Caco-2 (cell line): Measurements from ENCODE around the gene AMACR. TPM values are rescaled to one million over a fixed set of nuclear protein-coding genes. Genes with fewer than 3 reads are reported as not detected.

Experiments
- BruUV-seq: library from RNA; stranded (reverse); fragments of 400-500 nt; replicated peaks from 2 replicates; lab custom pipeline; 2021; lab: Mats Ljungman, UMichigan
- CTCF ChIA-PET: fragments of 300-600 bp; sonication (Branson Sonifier 250); formaldehyde crosslinking; loops from one replicate; lab custom pipeline; 2022; ENCODE audit warnings: antibody characterized with exemption; lab: Charles Lee
- POLR2A ChIA-PET: fragments of 300-600 bp; sonication (Branson Sonifier 250); formaldehyde crosslinking; loops from one replicate; lab custom pipeline; 2022; ENCODE audit warnings: antibody characterized with exemption; lab: Charles Lee
- DNase-seq, 2 experiments: peaks; one replicate each; pipeline versions ENCODE4 v3.0.0 to v3.0.0-alpha.2; 2020 to 2022
- H3K27me3 ChIP-seq: replicated peaks from 2 replicates; pipeline ENCODE4 v1.6.0; 2011; ENCODE audit warnings: low read length; ENCODE audit not compliant: control insufficient read depth, insufficient read depth
- H3K36me3 ChIP-seq: 2 replicates; pipeline ENCODE4 v1.5.1; 2011; ENCODE audit warnings: low read length; ENCODE audit not compliant: control insufficient read depth, insufficient read depth
- H3K4me1 ChIP-seq: fragments of 250-450 bp; sonication (Bioruptor Pico); 2 replicates; pipeline ENCODE4 v1.5.1; 2020; ENCODE audit warnings: mild to moderate bottlenecking
- H3K4me3 ChIP-seq: 2 replicates; pipeline ENCODE4 v1.5.1; 2011; ENCODE audit warnings: low read depth, mild to moderate bottlenecking, control low read depth, low read length
- H3K9me3 ChIP-seq: fragments of 250-450 bp; sonication (Bioruptor Pico); 2 replicates; pipeline ENCODE4 v1.5.1; 2020; ENCODE audit warnings: mild to moderate bottlenecking, moderate library complexity
- H3K27ac Mint-ChIP-seq: one replicate; pipeline ENCODE4 v1.8.0; 2022; ENCODE audit warnings: mixed read lengths; ENCODE audit not compliant: unreplicated experiment
- H3K27me3 Mint-ChIP-seq: one replicate; pipeline ENCODE4 v1.8.0; 2022; ENCODE audit warnings: mixed read lengths; ENCODE audit not compliant: insufficient read depth, unreplicated experiment
- H3K36me3 Mint-ChIP-seq: one replicate; pipeline ENCODE4 v1.8.0; 2022; ENCODE audit warnings: mild to moderate bottlenecking, mixed read lengths; ENCODE audit not compliant: insufficient read depth, unreplicated experiment
- H3K4me1 Mint-ChIP-seq: one replicate; pipeline ENCODE4 v1.8.0; 2022; ENCODE audit warnings: low read depth, mixed read lengths; ENCODE audit not compliant: unreplicated experiment
- H3K4me3 Mint-ChIP-seq: one replicate; pipeline ENCODE4 v1.8.0; 2022; ENCODE audit warnings: mild to moderate bottlenecking, moderate library complexity, mixed read lengths; ENCODE audit not compliant: unreplicated experiment
- H3K9me3 Mint-ChIP-seq: one replicate; pipeline ENCODE4 v1.8.0; 2022; ENCODE audit warnings: mixed read lengths; ENCODE audit not compliant: unreplicated experiment
- intact Hi-C: fragments of 100-400 bp; cut with micrococcal nuclease; formaldehyde crosslinking; loops from one replicate; pipeline ENCODE4 v1.10.0; 2022; ENCODE audit not compliant: unreplicated experiment
- total RNA-seq: library from RNA; stranded (reverse); gene quantifications from 2 replicates; pipeline ENCODE4 v1.2.3, GENCODE V29; 2022
- TF ChIP-seq, protein P1 (sequence below), 2 experiments: fragments of 200-600 bp in 1 of 2; IDR thresholded peaks; 1 replicate in 1 of 2; 2 replicates in 1 of 2; pipeline versions ENCODE4 v1.5.1 to v1.8.0; 2011 to 2022; ENCODE audit warnings: antibody characterized with exemption in 1 of 2, control low read depth in 1 of 2, inconsistent platforms in 1 of 2, low read depth in 1 of 2, low read length in 1 of 2, mild to moderate bottlenecking in 1 of 2, moderate library complexity in 1 of 2; ENCODE audit not compliant: insufficient read depth in 1 of 2, severe bottlenecking in 1 of 2, unreplicated experiment in 1 of 2

Gene AMACR
- total RNA-seq, 1 experiment from 2014 or later: 204 TPM

DNA sequence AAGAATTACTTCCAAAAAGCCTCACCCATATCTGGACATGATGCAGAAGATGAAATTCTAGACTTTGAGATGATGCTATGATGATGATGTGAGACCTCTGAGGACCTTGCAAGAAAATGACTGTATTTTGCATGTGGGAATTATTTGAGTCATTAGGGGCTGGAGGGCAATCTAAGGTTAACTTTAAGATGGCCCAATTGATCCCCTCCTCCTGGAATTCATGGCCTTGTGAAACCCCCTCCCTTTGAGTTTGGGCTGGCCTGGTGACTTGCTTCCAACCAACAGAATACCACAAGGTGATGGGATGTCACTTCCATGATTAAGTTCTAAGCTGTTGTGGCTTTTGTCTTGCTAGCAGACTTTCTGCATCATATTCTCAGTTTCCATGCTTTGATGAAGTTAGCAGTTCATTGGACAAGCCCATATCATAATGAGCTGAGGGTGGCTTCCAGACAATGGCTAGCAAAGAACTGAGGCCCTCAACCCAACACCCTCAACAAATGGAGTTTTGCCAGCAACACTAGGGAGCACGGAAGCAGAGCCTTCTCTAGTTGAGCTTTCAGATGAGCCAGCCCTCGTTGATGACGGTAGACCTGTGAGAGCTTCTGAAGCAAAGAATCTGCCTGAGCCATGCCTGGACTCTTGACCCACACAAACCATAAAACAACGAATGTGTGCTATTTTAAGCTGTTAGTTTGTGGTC lies 7.4 kb upstream of the AMACR start:
- H3K4me3 ChIP-seq: no peak overlapping the region
- H3K36me3 ChIP-seq: 0 out of 2 replicates have a peak, but pooled peaks cover 2% of the 10 kb centered on the region
- peaks cover 7% of the 10 kb centered on the region for H3K9me3 Mint-ChIP-seq
- peaks cover 29% of the 10 kb centered on the region for H3K4me1 ChIP-seq
- H3K27me3 Mint-ChIP-seq: no peaks in the 10 kb centered on the region
- peaks cover 6% of the 10 kb centered on the region for H3K36me3 Mint-ChIP-seq
- intact Hi-C loops: no loop called here
- H3K4me3 Mint-ChIP-seq: no peak overlapping the region
- TF ChIP-seq, protein P1, sequence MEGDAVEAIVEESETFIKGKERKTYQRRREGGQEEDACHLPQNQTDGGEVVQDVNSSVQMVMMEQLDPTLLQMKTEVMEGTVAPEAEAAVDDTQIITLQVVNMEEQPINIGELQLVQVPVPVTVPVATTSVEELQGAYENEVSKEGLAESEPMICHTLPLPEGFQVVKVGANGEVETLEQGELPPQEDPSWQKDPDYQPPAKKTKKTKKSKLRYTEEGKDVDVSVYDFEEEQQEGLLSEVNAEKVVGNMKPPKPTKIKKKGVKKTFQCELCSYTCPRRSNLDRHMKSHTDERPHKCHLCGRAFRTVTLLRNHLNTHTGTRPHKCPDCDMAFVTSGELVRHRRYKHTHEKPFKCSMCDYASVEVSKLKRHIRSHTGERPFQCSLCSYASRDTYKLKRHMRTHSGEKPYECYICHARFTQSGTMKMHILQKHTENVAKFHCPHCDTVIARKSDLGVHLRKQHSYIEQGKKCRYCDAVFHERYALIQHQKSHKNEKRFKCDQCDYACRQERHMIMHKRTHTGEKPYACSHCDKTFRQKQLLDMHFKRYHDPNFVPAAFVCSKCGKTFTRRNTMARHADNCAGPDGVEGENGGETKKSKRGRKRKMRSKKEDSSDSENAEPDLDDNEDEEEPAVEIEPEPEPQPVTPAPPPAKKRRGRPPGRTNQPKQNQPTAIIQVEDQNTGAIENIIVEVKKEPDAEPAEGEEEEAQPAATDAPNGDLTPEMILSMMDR (IDR thresholded peaks at IDR 0.05; ENCODE audit: insufficient read depth in 1 of 2, low read depth in 1 of 2, low read length in 1 of 2, severe bottlenecking in 1 of 2, unreplicated experiment in 1 of 2): no peak
- no peak overlapping the region for H3K27ac Mint-ChIP-seq
- no TSS peak for BruUV-seq
- no peak for DNase-seq
- peaks cover 29% of the 10 kb centered on the region for H3K4me1 Mint-ChIP-seq
- H3K27me3 ChIP-seq: no peaks in the 10 kb centered on the region
- H3K9me3 ChIP-seq: no peaks in the 10 kb centered on the region
- CTCF ChIA-PET: interaction anchor here (0.6 kb wide), 1 partner anchor 580 kb away, joined by 3 read pairs; no protein-coding TSS in a partner anchor
- POLR2A ChIA-PET: no interaction called here

GRCh38 chr5:34014626-34015025 lies 6.8 kb upstream of the AMACR start:
- peaks cover 35% of the 10 kb centered on the region for H3K4me1 Mint-ChIP-seq
- no peak overlapping the region for H3K27ac Mint-ChIP-seq
- POLR2A ChIA-PET: no interaction called here
- CTCF ChIA-PET: interaction anchor here (0.6 kb wide), 1 partner anchor 579 kb away, joined by 3 read pairs; no protein-coding TSS in a partner anchor
- peaks cover 11% of the 10 kb centered on the region for H3K36me3 Mint-ChIP-seq
- no peaks in the 10 kb centered on the region for H3K27me3 Mint-ChIP-seq
- peaks cover 31% of the 10 kb centered on the region for H3K4me1 ChIP-seq
- peaks cover 10% of the 10 kb centered on the region for H3K9me3 Mint-ChIP-seq
- 0 out of 2 replicates have a peak, but pooled peaks cover 2% of the 10 kb centered on the region for H3K36me3 ChIP-seq
- H3K9me3 ChIP-seq: no peaks in the 10 kb centered on the region
- H3K4me3 Mint-ChIP-seq: no peak overlapping the region
- intact Hi-C loops: no loop called here
- TF ChIP-seq, protein P1 (IDR thresholded peaks at IDR 0.05; ENCODE audit: insufficient read depth in 1 of 2, low read depth in 1 of 2, low read length in 1 of 2, severe bottlenecking in 1 of 2, unreplicated experiment in 1 of 2): no peak
- DNase-seq: no peak
- H3K4me3 ChIP-seq: no peak overlapping the region
- no TSS peak for BruUV-seq
- no peaks in the 10 kb centered on the region for H3K27me3 ChIP-seq

GRCh38 chr5:34013547-34013946 lies 5.7 kb upstream of the AMACR start:
- Mint-ChIP-seq H3K4me3 (no peak overlapping the region), H3K36me3 (peaks cover 11% of the 10 kb centered on the region), H3K27me3 (no peaks in the 10 kb centered on the region), H3K27ac (no peak overlapping the region), H3K9me3 (peaks cover 10% of the 10 kb centered on the region), H3K4me1 (peaks cover 42% of the 10 kb centered on the region)
- Histone ChIP-seq H3K4me1 (peaks cover 40% of the 10 kb centered on the region), H3K4me3 (no peak overlapping the region), H3K27me3 (no peaks in the 10 kb centered on the region), H3K36me3 (0 out of 2 replicates have a peak, but pooled peaks cover 2% of the 10 kb centered on the region), H3K9me3 (no peaks in the 10 kb centered on the region)
- no TSS peak for BruUV-seq
- TF ChIP-seq, protein P1 (IDR thresholded peaks at IDR 0.05; ENCODE audit: insufficient read depth in 1 of 2, low read depth in 1 of 2, low read length in 1 of 2, severe bottlenecking in 1 of 2, unreplicated experiment in 1 of 2): no peak
- POLR2A ChIA-PET: no interaction called here
- no peak for DNase-seq
- CTCF ChIA-PET: no interaction called here
- intact Hi-C loops: no loop called here
